Measurements from ENCODE around the gene EOLA2. TPM values are rescaled to one million over a fixed set of nuclear protein-coding genes. Genes with fewer than 3 reads are reported as not detected.
"Not testable (repeated sequence)": the region's sequence is repeated elsewhere in the genome, so short reads cannot be mapped to it uniquely, and the experiment has no call there.

EOLA2 gene
- polyA plus RNA-seq, 4 donors: 22.6 to 31.6 (median 25.2) TPM

GRCh38 chrX:149931355-149931754, 6.9 kb downstream of the EOLA2 start:
- WGBS, 3 donors: 51 to 93% (median 55%) methylated on average over 1 to 2 of the region's 4 CpGs
- FAIRE-seq; H3K4me1 ChIP-seq (ENCODE audit: control insufficient read depth in 3 of 3, insufficient read depth in 2 of 3, low read depth in 1 of 3, low read length in 2 of 3): not testable (repeated sequence)

GRCh38 chrX:149929400-149929799, 8.9 kb downstream of the EOLA2 start, which contains the start of gene HSFX4:
Gene HSFX4 (plus strand): TSS chrX:149929573. CDS start chrX:149929645, 72 bp downstream.
- FAIRE-seq; H3K36me3 ChIP-seq (ENCODE audit: control insufficient read depth in 3 of 3, insufficient read depth in 2 of 3, low read depth in 1 of 3, low read length in 3 of 3); H3K4me3 ChIP-seq (ENCODE audit: low read depth in 1 of 3, low read length in 3 of 3); H3K4me1 ChIP-seq (ENCODE audit: control insufficient read depth in 3 of 3, insufficient read depth in 2 of 3, low read depth in 1 of 3, low read length in 2 of 3); H3K27ac ChIP-seq (ENCODE audit: low read depth in 1 of 3, low read length in 2 of 3); H3K27me3 ChIP-seq (ENCODE audit: control insufficient read depth in 3 of 3, insufficient read depth in 3 of 3, low read length in 3 of 3); DNase-seq; H3K9me3 ChIP-seq (ENCODE audit: control insufficient read depth in 2 of 2, insufficient read depth in 1 of 2, low read depth in 1 of 2, low read length in 1 of 2): not testable (repeated sequence)
- WGBS, 3 donors: 91 to 100% methylated on average over 2 of the region's 7 CpGs; no CpG with 5 or more reads in 1 of the 3 donors

More at GRCh38 chrX:149931355-149931754, 6.9 kb downstream of the EOLA2 start:
- H3K36me3 ChIP-seq (ENCODE audit: control insufficient read depth in 3 of 3, insufficient read depth in 2 of 3, low read depth in 1 of 3, low read length in 3 of 3); DNase-seq; H3K9me3 ChIP-seq (ENCODE audit: control insufficient read depth in 2 of 2, insufficient read depth in 1 of 2, low read depth in 1 of 2, low read length in 1 of 2); H3K27ac ChIP-seq (ENCODE audit: low read depth in 1 of 3, low read length in 2 of 3); H3K27me3 ChIP-seq (ENCODE audit: control insufficient read depth in 3 of 3, insufficient read depth in 3 of 3, low read length in 3 of 3); H3K4me3 ChIP-seq (ENCODE audit: low read depth in 1 of 3, low read length in 3 of 3): not testable (repeated sequence)

DNA sequence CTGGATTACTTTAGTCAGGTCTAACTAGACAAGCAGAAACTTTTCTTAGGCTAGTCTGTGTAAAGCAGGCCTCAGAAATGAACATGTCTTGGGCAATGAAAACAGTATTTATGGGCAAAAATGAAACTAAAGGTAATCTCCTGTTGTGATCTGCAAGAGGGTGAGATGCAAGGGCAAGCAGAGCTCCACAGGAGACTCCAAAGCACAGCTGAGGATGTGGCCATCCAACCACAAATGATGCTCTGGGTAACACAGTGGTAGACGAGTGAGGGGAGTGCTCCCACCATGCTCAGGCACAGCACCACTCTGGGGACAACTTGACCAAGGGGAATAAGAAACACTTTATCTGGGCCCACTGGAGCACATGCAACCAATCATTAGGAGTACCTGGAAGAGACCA, 9.7 kb downstream of the EOLA2 start:
- not testable (repeated sequence) for H3K36me3 ChIP-seq (ENCODE audit: control insufficient read depth in 3 of 3, insufficient read depth in 2 of 3, low read depth in 1 of 3, low read length in 3 of 3); DNase-seq; H3K27ac ChIP-seq (ENCODE audit: low read depth in 1 of 3, low read length in 2 of 3); H3K9me3 ChIP-seq (ENCODE audit: control insufficient read depth in 2 of 2, insufficient read depth in 1 of 2, low read depth in 1 of 2, low read length in 1 of 2); H3K4me3 ChIP-seq (ENCODE audit: low read depth in 1 of 3, low read length in 3 of 3); FAIRE-seq; H3K4me1 ChIP-seq (ENCODE audit: control insufficient read depth in 3 of 3, insufficient read depth in 2 of 3, low read depth in 1 of 3, low read length in 2 of 3); H3K27me3 ChIP-seq (ENCODE audit: control insufficient read depth in 3 of 3, insufficient read depth in 3 of 3, low read length in 3 of 3)
- WGBS, 3 donors: 69 to 71% methylated on average over 1 of the region's 1 CpG; no CpG with 5 or more reads in 1 of the 3 donors

DNA sequence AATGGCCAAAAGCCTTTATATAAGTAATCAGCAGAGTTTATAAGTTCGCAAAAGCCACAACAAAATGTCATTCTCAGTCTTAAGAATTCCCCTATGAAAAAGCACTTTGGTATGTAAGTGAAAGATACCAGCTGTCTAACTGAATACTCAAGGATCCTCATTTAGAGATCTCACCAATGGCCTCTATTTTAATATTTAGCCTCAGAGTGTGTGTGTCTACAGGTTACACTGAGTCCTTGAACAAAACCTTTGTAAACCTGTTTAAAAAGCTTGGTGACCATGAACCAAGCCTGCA, 10.4 kb downstream of the EOLA2 start:
- not testable (repeated sequence) for H3K9me3 ChIP-seq (ENCODE audit: control insufficient read depth in 2 of 2, insufficient read depth in 1 of 2, low read depth in 1 of 2, low read length in 1 of 2); DNase-seq; H3K4me3 ChIP-seq (ENCODE audit: low read depth in 1 of 3, low read length in 3 of 3); H3K36me3 ChIP-seq (ENCODE audit: control insufficient read depth in 3 of 3, insufficient read depth in 2 of 3, low read depth in 1 of 3, low read length in 3 of 3); H3K27ac ChIP-seq (ENCODE audit: low read depth in 1 of 3, low read length in 2 of 3); H3K4me1 ChIP-seq (ENCODE audit: control insufficient read depth in 3 of 3, insufficient read depth in 2 of 3, low read depth in 1 of 3, low read length in 2 of 3); H3K27me3 ChIP-seq (ENCODE audit: control insufficient read depth in 3 of 3, insufficient read depth in 3 of 3, low read length in 3 of 3); FAIRE-seq
- WGBS, 3 donors: no CpG with 5 or more reads among the region's 1 CpG

GRCh38 chrX:149927245-149927963, 10.9 kb downstream of the EOLA2 start:
- H3K4me1 ChIP-seq (ENCODE audit: control insufficient read depth in 3 of 3, insufficient read depth in 2 of 3, low read depth in 1 of 3, low read length in 2 of 3); H3K27ac ChIP-seq (ENCODE audit: low read depth in 1 of 3, low read length in 2 of 3); FAIRE-seq; H3K9me3 ChIP-seq (ENCODE audit: control insufficient read depth in 2 of 2, insufficient read depth in 1 of 2, low read depth in 1 of 2, low read length in 1 of 2); DNase-seq; H3K4me3 ChIP-seq (ENCODE audit: low read depth in 1 of 3, low read length in 3 of 3); H3K36me3 ChIP-seq (ENCODE audit: control insufficient read depth in 3 of 3, insufficient read depth in 2 of 3, low read depth in 1 of 3, low read length in 3 of 3); H3K27me3 ChIP-seq (ENCODE audit: control insufficient read depth in 3 of 3, insufficient read depth in 3 of 3, low read length in 3 of 3): not testable (repeated sequence)
- 92% methylated on average over 1 of the region's 8 CpGs; no CpG with 5 or more reads in 2 of the 3 donors for WGBS, 3 donors

DNA sequence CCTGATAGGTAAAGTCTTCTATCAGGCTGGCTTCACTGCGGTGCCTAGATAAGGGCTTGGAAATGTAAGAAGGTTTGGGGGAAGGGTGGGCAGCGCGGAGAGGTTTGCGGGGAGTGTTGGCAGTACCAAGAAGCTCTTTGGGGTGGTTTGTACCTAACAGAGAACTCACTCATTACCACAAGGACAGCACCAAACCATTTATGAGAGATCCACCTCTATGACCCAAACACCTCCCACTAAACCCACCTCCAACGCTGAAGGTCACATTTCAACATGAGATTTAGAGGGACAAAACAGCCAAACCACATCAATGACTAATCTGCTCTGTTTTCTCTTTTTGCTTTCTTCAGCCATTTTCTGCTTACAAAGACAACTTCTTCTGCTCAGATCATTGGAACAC, 13.9 kb downstream of the EOLA2 start:
- not testable (repeated sequence) for H3K4me3 ChIP-seq (ENCODE audit: low read depth in 1 of 3, low read length in 3 of 3); FAIRE-seq; H3K4me1 ChIP-seq (ENCODE audit: control insufficient read depth in 3 of 3, insufficient read depth in 2 of 3, low read depth in 1 of 3, low read length in 2 of 3); H3K9me3 ChIP-seq (ENCODE audit: control insufficient read depth in 2 of 2, insufficient read depth in 1 of 2, low read depth in 1 of 2, low read length in 1 of 2); H3K27me3 ChIP-seq (ENCODE audit: control insufficient read depth in 3 of 3, insufficient read depth in 3 of 3, low read length in 3 of 3); DNase-seq; H3K36me3 ChIP-seq (ENCODE audit: control insufficient read depth in 3 of 3, insufficient read depth in 2 of 3, low read depth in 1 of 3, low read length in 3 of 3); H3K27ac ChIP-seq (ENCODE audit: low read depth in 1 of 3, low read length in 2 of 3)
- no CpG with 5 or more reads among the region's 5 CpGs for WGBS, 3 donors

- FAIRE-seq; H3K36me3 ChIP-seq (ENCODE audit: control insufficient read depth in 3 of 3, insufficient read depth in 2 of 3, low read depth in 1 of 3, low read length in 3 of 3); H3K27me3 ChIP-seq (ENCODE audit: control insufficient read depth in 3 of 3, insufficient read depth in 3 of 3, low read length in 3 of 3); H3K9me3 ChIP-seq (ENCODE audit: control insufficient read depth in 2 of 2, insufficient read depth in 1 of 2, low read depth in 1 of 2, low read length in 1 of 2); H3K4me3 ChIP-seq (ENCODE audit: low read depth in 1 of 3, low read length in 3 of 3); H3K4me1 ChIP-seq (ENCODE audit: control insufficient read depth in 3 of 3, insufficient read depth in 2 of 3, low read depth in 1 of 3, low read length in 2 of 3); DNase-seq; H3K27ac ChIP-seq (ENCODE audit: low read depth in 1 of 3, low read length in 2 of 3): not testable (repeated sequence)
- no CpG with 5 or more reads among the region's 4 CpGs for WGBS, 3 donors
These were observed 14.5 kb downstream of the EOLA2 start for GRCh38 chrX:149923836-149924235.

- WGBS, 3 donors: 71 to 81% (median 76%) methylated on average over 3 of the region's 3 CpGs
- no peaks in the 10 kb centered on the region for H3K9me3 ChIP-seq (ENCODE audit: control insufficient read depth in 2 of 2, insufficient read depth in 1 of 2, low read depth in 1 of 2, low read length in 1 of 2)
- H3K36me3 ChIP-seq (ENCODE audit: control insufficient read depth in 3 of 3, insufficient read depth in 2 of 3, low read depth in 1 of 3, low read length in 3 of 3): no peaks in the 10 kb centered on the region
- H3K4me3 ChIP-seq (ENCODE audit: low read depth in 1 of 3, low read length in 3 of 3): no peak overlapping the region
- H3K27ac ChIP-seq (ENCODE audit: low read depth in 1 of 3, low read length in 2 of 3): no peak overlapping the region
- no peak for FAIRE-seq
- H3K27me3 ChIP-seq (ENCODE audit: control insufficient read depth in 3 of 3, insufficient read depth in 3 of 3, low read length in 3 of 3): no peaks in the 10 kb centered on the region
- no peaks in the 10 kb centered on the region for H3K4me1 ChIP-seq (ENCODE audit: control insufficient read depth in 3 of 3, insufficient read depth in 2 of 3, low read depth in 1 of 3, low read length in 2 of 3)
- DNase-seq: no peak
These were observed 21.4 kb downstream of the EOLA2 start for GRCh38 chrX:149916745-149917392.

All from small intestine (tissue), 7 donors.